Ascending aorta (tissue), 2 donors: ENCODE data around the gene SYNE3. TPM values are rescaled to one million over a fixed set of nuclear protein-coding genes. Genes with fewer than 3 reads are reported as not detected.

ENCODE experiments used
- DNase-seq, 2 donors: peaks; one replicate each; pipeline ENCODE4 v3.0.0-alpha.2; 2019; ENCODE audit warnings: low spot score in 2 of 2
- H3K27ac ChIP-seq, 2 donors: fragments of 200-600 bp; sonication (generic); one replicate each; pipeline ENCODE4 v1.5.1; 2016 to 2017; ENCODE audit warnings: mild to moderate bottlenecking in 1 of 2
- H3K27me3 ChIP-seq: fragments of 200-600 bp; sonication (generic); one replicate; pipeline ENCODE4 v1.5.1; 2017
- H3K36me3 ChIP-seq, 2 donors: fragments of 200-600 bp; sonication (generic); one replicate each; pipeline ENCODE4 v1.5.1; 2016
- H3K4me1 ChIP-seq, 2 donors: fragments of 200-600 bp; sonication (generic); one replicate each; pipeline ENCODE4 v1.5.1; 2016 to 2017; ENCODE audit warnings: mild to moderate bottlenecking in 1 of 2
- H3K4me3 ChIP-seq, 2 donors: fragments of 200-600 bp; sonication (generic); one replicate each; pipeline ENCODE4 v1.5.1; 2016 to 2017; ENCODE audit warnings: mild to moderate bottlenecking in 1 of 2
- H3K9me3 ChIP-seq, 2 donors: fragments of 200-600 bp; sonication (generic); one replicate each; pipeline ENCODE4 v1.5.1; 2016
- CTCF ChIP-seq, 3 experiments: fragments of 200-600 bp in 2 of 3; fragments of 450-650 bp in 1 of 3; sonication (generic) in 2 of 3; IDR thresholded peaks; one replicate each; pipeline ENCODE4 v1.5.1; 2016 to 2019; ENCODE audit warnings: antibody characterized with exemption in 3 of 3, mild to moderate bottlenecking in 1 of 3, moderate library complexity in 1 of 3
- intact Hi-C: fragments of 100-400 bp; cut with DNase I; formaldehyde crosslinking; loops from one replicate; pipeline ENCODE4 v1.15.1; 2023
- total RNA-seq: library from RNA; depleted of rRNA; stranded (reverse); fragments of >200 nt; gene quantifications from one replicate; pipeline ENCODE4 v1.1.0, GENCODE V29; 2016

The SYNE3 gene
- 84.1 TPM for total RNA-seq

GRCh38 chr14:95516554-95517181, at the start of gene SYNE3:
Gene SYNE3, minus strand, starts transcription at chr14:95516650. Its CDS starts 40,829 bp downstream, at chr14:95475821.
- DNase-seq = no peak
- peak within 1 kb of the TSS; percentile 85 to 90 for H3K27ac ChIP-seq
- no peak for TF ChIP-seq CTCF (IDR thresholded peaks at IDR 0.05)
- H3K36me3 ChIP-seq = no peaks in the 10 kb centered on the region
- peak within 1 kb of the TSS; percentile 76 to 79 for H3K4me3 ChIP-seq
- intact Hi-C loops = loop anchor here (1.0 to 10.0 kb wide), 3 partner anchors 8 to 1532 kb away; partner anchors contain the start of gene PPP4R4
- no peaks in the 10 kb centered on the region for H3K27me3 ChIP-seq
- H3K9me3 ChIP-seq = no peaks in the 10 kb centered on the region
- peaks cover 32 to 57% of the 10 kb centered on the region in 2 donors for H3K4me1 ChIP-seq

GRCh38 chr14:95564060-95564459, 47.6 kb upstream of the SYNE3 start:
- Histone ChIP-seq H3K9me3 (no peaks in the 10 kb centered on the region), H3K36me3 (no peaks in the 10 kb centered on the region), H3K27ac (no peak overlapping the region), H3K4me1 (no peaks in the 10 kb centered on the region), H3K4me3 (no peak overlapping the region), H3K27me3 (no peaks in the 10 kb centered on the region)
- TF ChIP-seq CTCF (IDR thresholded peaks at IDR 0.05) = no peak
- intact Hi-C loops = loop anchor here (5.0 to 10.0 kb wide), 2 partner anchors 531 to 713 kb away; no protein-coding TSS in a partner anchor
- no peak for DNase-seq

GRCh38 chr14:95562892-95563685, 46.6 kb upstream of the SYNE3 start:
- no peak for TF ChIP-seq CTCF (IDR thresholded peaks at IDR 0.05)
- intact Hi-C loops = loop anchor here (5.0 to 10.0 kb wide), 2 partner anchors 532 to 714 kb away; no protein-coding TSS in a partner anchor
- Histone ChIP-seq H3K4me1 (no peaks in the 10 kb centered on the region), H3K4me3 (peak overlapping the region in 1 of 2 donors; percentile 23), H3K27ac (no peak overlapping the region), H3K9me3 (no peaks in the 10 kb centered on the region), H3K27me3 (no peaks in the 10 kb centered on the region), H3K36me3 (no peaks in the 10 kb centered on the region)
- no peak for DNase-seq

- no peaks in the 10 kb centered on the region for H3K36me3 ChIP-seq
- TF ChIP-seq CTCF (IDR thresholded peaks at IDR 0.05) = peak; percentile 80 to 88 (median 88)
- intact Hi-C loops = loop anchor here (1.0 to 10.0 kb wide), 4 partner anchors 214 to 716 kb away; no protein-coding TSS in a partner anchor
- H3K4me3 ChIP-seq = no peak overlapping the region
- DNase-seq = peak in 1 of 2 donors; percentile 89
- no peak overlapping the region for H3K27ac ChIP-seq
- no peaks in the 10 kb centered on the region for H3K27me3 ChIP-seq
- no peaks in the 10 kb centered on the region for H3K9me3 ChIP-seq
- no peaks in the 10 kb centered on the region for H3K4me1 ChIP-seq
These were observed 44.6 kb upstream of the SYNE3 start for GRCh38 chr14:95561001-95561412.

GRCh38 chr14:95559203-95559602, 42.8 kb upstream of the SYNE3 start:
- Histone ChIP-seq H3K27me3 (no peaks in the 10 kb centered on the region), H3K27ac (no peak overlapping the region), H3K4me1 (no peaks in the 10 kb centered on the region), H3K9me3 (no peaks in the 10 kb centered on the region), H3K36me3 (no peaks in the 10 kb centered on the region), H3K4me3 (no peak overlapping the region)
- intact Hi-C loops = no loop called here
- no peak for DNase-seq
- no peak for TF ChIP-seq CTCF (IDR thresholded peaks at IDR 0.05)
